ENCODE measurements around the gene SEL1L.
"Not testable (repeated sequence)": the region's sequence is repeated elsewhere in the genome, so short reads cannot be mapped to it uniquely, and the experiment has no call there.

The SEL1L gene

DNA sequence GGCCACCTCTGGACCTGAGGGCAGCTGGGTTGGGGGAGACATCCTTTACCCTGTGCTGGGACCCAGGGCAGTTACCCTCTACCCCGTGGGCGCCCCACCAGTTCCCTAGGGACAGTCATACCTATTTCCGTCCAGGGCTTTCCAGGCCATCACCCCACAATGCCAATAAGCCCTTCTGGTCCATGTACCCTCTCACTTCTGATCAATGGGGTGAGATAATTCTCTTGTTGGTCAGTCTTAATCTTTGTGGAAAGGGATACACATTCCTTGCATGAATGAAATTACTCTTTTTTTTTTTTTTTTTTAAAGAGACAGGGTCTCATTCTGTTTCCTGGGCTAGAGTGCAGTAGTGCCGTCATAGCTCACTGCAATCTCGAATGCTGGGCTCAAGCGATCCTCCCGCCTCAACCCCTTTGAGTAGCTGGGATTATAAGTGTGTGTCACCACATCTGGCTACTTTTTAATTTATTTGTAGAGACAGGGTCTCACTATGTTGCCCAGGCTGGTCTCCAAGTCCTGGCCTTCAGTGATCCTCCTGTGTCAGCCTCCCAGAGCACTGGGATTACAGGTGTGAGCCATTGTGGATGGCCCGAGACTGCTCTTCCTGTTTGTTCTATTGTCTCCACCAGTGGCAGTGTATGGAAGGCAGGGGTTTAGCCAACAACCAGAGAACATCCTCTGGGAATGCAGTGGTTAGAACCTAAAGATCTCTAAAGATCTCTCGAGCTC is 87.2 kb downstream of the SEL1L start:
- DNase-seq (ENCODE audit: low read depth), result no peak

- DNase-seq (ENCODE audit: low read depth), result no peak
Observed at GRCh38 chr14:81441626-81442134, 92.0 kb downstream of the SEL1L start.

DNA sequence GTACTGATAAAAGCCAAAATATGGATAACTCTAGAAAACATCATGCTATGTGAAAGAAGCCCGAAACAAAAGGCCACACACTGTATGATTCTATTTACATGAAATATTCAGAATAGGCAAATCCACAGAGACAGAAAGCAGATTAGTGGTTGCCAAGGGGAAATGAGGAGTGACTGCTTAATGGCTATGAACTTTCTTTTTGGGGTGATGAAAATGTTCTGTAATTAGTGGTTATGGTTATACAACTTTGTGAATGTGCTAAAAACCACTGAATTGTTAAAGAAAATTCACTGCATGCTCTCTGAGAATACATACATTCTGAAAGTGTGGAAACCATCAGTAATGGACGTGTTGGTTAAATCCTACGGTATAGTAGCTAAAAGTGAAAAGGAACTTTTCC is 93.6 kb downstream of the SEL1L start:
- DNase-seq (ENCODE audit: low read depth), result no peak

- no peak for DNase-seq (ENCODE audit: low read depth)
Observed at GRCh38 chr14:81437244-81437643, 96.4 kb downstream of the SEL1L start.

DNA sequence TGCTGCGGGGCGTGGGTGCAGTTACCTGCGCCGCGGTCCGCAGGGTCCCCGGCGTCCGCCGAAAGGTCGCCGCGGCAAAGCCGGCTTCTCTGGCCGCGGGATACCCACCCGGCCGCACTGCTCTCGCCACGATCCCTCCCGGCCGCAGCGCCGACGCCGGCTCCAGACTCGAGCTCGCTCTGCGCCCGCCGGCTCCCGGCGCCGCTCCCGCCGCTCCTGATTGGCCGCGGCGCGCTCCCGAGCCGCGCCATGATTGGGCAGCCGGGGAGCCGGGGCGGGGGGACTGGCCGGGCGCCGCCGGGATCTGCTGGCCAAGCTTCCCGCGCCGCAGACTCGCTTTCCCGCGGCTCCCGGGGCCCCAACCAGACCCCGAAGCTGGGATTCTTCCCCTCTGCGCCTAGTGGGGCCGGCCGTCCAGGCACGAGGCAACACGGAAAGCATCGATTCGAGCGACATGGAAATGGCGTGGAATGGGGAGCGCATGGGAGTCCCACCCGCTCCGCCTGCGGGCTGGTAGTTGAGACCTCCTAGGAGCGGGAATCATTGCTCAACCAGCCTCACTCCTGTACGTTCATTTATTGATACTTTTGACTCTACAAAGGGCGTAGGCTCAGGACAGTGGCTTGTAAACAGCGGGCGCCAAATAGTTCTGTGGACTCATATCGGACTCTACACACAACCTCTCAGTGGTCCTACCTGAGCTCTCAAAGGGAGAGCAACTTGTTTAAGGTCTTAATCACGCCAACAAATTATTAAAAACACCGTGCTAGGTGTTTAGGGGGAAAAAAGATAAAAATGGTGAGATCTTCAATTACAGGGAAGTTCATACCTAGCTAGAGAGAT is 97.1 kb downstream of the SEL1L start:
- peak; percentile 9 for DNase-seq (ENCODE audit: low read depth)

GRCh38 chr14:81435391-81436295 is 98.0 kb downstream of the SEL1L start:
- DNase-seq (ENCODE audit: low read depth), result peak; percentile 4

GRCh38 chr14:81435048-81435390 is 98.6 kb downstream of the SEL1L start:
- DNase-seq (ENCODE audit: low read depth), result no peak

DNA sequence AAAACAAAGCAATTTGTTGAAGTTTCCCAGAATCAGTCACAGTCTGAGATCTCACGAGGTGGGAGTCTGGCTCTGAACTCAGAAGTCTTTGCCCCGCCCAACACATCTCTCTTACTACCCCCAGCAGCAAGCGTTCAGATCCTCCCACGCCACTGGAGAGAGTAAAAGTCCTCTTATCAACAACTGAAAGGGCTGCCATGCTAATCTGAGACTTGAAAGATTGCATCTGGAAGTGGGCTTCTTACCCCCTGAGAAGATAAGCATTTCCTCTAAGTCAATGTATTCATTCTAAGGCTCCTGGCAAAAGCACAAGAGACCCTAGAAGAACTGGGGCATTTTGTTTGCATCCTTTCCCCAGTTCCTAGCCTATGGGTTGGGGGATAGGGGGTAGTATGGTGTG is 99.4 kb downstream of the SEL1L start:
- DNase-seq (ENCODE audit: low read depth), result no peak

DNA sequence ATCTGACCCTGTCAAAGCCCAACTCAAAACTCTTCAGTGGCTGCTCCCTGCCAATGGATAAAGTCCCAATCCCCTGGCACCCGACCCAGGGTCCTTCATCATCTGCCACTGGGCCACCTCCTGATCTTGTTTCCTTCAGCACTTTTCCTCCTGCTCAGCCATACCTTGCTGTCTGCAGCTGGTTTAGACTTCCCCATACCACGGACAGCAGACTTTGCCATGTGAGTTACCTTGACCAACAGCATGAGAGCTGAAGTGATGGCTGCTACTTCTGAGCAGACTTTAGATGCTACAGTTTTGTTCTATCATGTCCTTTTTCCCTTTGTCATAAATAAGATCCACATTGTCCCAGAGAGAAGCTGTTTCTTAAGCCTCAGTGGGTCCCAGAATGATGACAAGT is 100.3 kb downstream of the SEL1L start:
- no peak for DNase-seq (ENCODE audit: low read depth)

GRCh38 chr14:81432219-81432661 is 101.4 kb downstream of the SEL1L start:
- DNase-seq (ENCODE audit: low read depth), result no peak

DNA sequence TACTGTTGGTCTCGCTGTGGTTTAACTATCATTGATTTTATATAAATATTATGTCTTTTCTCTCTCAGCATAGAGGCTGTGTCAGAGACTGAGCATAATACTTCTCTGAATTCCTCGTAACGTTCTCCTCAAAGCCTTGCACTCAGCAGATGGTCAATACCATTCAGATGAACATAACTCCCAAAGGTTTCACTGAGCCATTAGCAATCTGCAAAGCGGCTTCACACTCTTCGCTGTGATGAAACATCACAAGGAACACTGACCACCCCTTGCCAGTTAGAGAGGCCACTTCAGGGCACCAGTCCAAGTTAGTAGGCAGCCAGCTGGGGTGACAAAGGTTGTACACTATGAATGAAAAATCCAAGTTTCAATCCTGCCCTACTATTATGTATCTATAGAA is 103.4 kb downstream of the SEL1L start:
- no peak for DNase-seq (ENCODE audit: low read depth)

DNA sequence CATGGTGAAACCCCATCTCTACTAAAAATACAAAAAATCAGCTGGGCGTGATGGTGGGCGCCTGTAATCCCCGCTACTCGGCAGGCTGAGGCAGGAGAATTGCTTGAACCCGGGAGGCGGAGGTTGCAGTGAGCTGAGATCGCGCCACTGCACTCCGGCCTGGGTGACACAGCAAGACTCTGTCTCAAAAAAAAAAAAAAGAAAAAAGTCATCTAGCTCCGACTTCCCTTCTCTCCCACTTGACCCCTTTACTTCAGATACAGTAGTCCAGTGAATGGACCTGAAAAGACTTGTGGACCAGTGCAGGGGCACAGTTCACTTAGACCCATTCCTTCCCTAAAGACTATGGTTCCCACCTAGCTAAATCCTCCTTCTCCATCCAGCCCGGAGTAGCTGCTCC is 103.9 kb downstream of the SEL1L start:
- not testable (repeated sequence) for DNase-seq (ENCODE audit: low read depth)

- no peak for DNase-seq (ENCODE audit: low read depth)
Observed at GRCh38 chr14:81429028-81429427, 104.6 kb downstream of the SEL1L start.

DNA sequence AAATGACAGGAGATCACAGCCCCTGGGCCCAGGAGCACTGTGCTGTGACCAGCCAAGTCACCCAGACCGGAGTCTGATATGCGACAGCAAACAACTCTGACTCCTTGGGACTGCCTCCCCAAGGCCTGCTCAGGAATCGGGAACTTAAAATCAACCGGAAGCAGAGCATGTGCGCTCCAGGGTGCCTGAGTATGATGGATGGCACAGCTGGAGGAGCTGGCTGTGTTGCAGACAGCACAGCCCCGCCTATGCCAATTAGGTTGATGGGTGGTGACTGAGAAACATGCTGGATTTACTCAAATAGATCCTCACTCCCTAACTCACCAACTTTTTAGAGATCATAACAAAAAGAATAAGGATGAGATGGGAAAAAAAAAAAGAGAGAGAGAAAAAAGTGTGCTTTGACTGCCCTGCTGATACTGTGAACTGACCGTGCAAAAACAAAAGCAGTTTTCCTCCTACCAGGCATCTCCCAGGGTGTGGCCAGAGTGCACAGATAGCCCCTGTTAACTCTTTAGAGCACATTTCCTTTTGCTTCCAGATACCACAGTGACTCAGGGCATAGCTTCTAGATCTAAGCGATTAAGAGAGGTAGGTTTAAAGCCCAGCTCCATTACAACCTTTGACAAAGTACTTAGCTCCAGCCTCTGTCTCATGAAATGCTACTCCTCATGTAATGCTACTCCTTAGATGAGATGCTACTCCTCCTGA is 106.2 kb downstream of the SEL1L start:
- DNase-seq (ENCODE audit: low read depth), result no peak

- no peak for DNase-seq (ENCODE audit: low read depth)
Observed at GRCh38 chr14:81423504-81423903, 110.1 kb downstream of the SEL1L start.

Measured in fibroblast of the conjunctiva (primary cell).